HG03060 (cell line): Measurements from ENCODE around the gene KDM5C.

ENCODE experiments used
- ATAC-seq: cut with Tn5 transposase; IDR thresholded peaks from one replicate; pipeline ENCODE4 v1.9.1; 2021; ENCODE audit warnings: low read depth, moderate number of reproducible peaks; ENCODE audit not compliant: unreplicated experiment

The KDM5C gene

GRCh38 chrX:53253293-53254020 lies 28.4 kb upstream of the KDM5C start:
- ATAC-seq, result no peak

GRCh38 chrX:53251307-53251706 lies 26.3 kb upstream of the KDM5C start:
- no peak for ATAC-seq

- no peak for ATAC-seq
These were observed 25.5 kb upstream of the KDM5C start for GRCh38 chrX:53250556-53250955.

GRCh38 chrX:53249408-53250042 lies 24.5 kb upstream of the KDM5C start:
- no peak for ATAC-seq

GRCh38 chrX:53247928-53248327 lies 22.9 kb upstream of the KDM5C start:
- no peak for ATAC-seq

- ATAC-seq, result no peak
These were observed 21.2 kb upstream of the KDM5C start for GRCh38 chrX:53246231-53246630.

GRCh38 chrX:53244610-53245009 lies 19.6 kb upstream of the KDM5C start:
- no peak for ATAC-seq

GRCh38 chrX:53242310-53242709 lies 17.3 kb upstream of the KDM5C start:
- ATAC-seq, result no peak

- ATAC-seq, result no peak
These were observed 16.6 kb upstream of the KDM5C start for GRCh38 chrX:53241558-53241957.

GRCh38 chrX:53239474-53239873 lies 14.5 kb upstream of the KDM5C start:
- no peak for ATAC-seq

GRCh38 chrX:53237056-53237455 lies 12.0 kb upstream of the KDM5C start:
- no peak for ATAC-seq

- ATAC-seq, result no peak
These were observed 11.1 kb upstream of the KDM5C start for GRCh38 chrX:53236025-53236679.

GRCh38 chrX:53235566-53235965 lies 10.6 kb upstream of the KDM5C start:
- ATAC-seq, result no peak

GRCh38 chrX:53234484-53234883 lies 9.5 kb upstream of the KDM5C start:
- ATAC-seq, result no peak

GRCh38 chrX:53233536-53233935 lies 8.5 kb upstream of the KDM5C start:
- ATAC-seq, result no peak

GRCh38 chrX:53230116-53230515 lies 5.1 kb upstream of the KDM5C start:
- ATAC-seq, result no peak

GRCh38 chrX:53227224-53227765 lies 2.3 kb upstream of the KDM5C start:
- ATAC-seq, result no peak

- ATAC-seq, result no peak
These were observed 800 bp downstream of the KDM5C start for GRCh38 chrX:53223955-53224859.

- no peak for ATAC-seq
These were observed 1.8 kb downstream of the KDM5C start for GRCh38 chrX:53223068-53223693.

GRCh38 chrX:53211391-53211978 lies 13.5 kb downstream of the KDM5C start:
- no peak for ATAC-seq
